GM12878 (cell line): ENCODE results near the gene OTUB2. TPM values are rescaled to one million over a fixed set of nuclear protein-coding genes. Genes with fewer than 3 reads are reported as not detected.
A peak's percentile ranks its signal among the peaks of the same experiment; 100 is the strongest.

Experiments used
- ATAC-seq: fragments of 200-7000 bp; cut with Tn5 transposase; 3 replicates; pipeline ENCODE4 v1.9.1; 2020; ENCODE audit warnings: mild to moderate bottlenecking, moderate library complexity
- BruUV-seq: library from RNA; stranded (reverse); fragments of 400-500 nt; replicated peaks from 2 replicates; lab custom pipeline; 2021; lab: Mats Ljungman, UMichigan
- CTCF ChIA-PET: fragments of 300-600 bp; sonication (Branson Sonifier 250); formaldehyde crosslinking; extraction: SDS; loops from one replicate; lab custom pipeline; 2021; ENCODE audit warnings: inconsistent platforms; lab: Yijun Ruan, JAX
- POLR2A ChIA-PET: fragments of 350-600 bp; formaldehyde crosslinking; extraction: SDS; loops from one replicate; lab custom pipeline; 2021; ENCODE audit warnings: inconsistent platforms; lab: Charles Lee
- RAD21 ChIA-PET: fragments of 300-600 bp; sonication (Branson Sonifier 250); formaldehyde crosslinking; loops from one replicate; lab custom pipeline; 2023; ENCODE audit warnings: antibody characterized with exemption; ENCODE audit not compliant: unreplicated experiment; lab: Charles Lee
- SMC1A ChIA-PET: fragments of 300-600 bp; sonication (Branson Sonifier 250); formaldehyde crosslinking; loops from one replicate; lab custom pipeline; 2023; ENCODE audit not compliant: unreplicated experiment, uncharacterized antibody; lab: Charles Lee
- DNase-seq: peaks from one replicate; pipeline ENCODE4 v3.0.0-alpha.2; 2011; ENCODE audit warnings: low read depth, low spot score
- FAIRE-seq: peaks from 3 replicates; lab custom pipeline; 2011; peaks lifted over from hg19 to GRCh38; lab: Jason Lieb, UNC
- H2AFZ ChIP-seq: 2 replicates; pipeline ENCODE4 v1.6.0; 2011; ENCODE audit warnings: low read depth, low read length, control low read depth; ENCODE audit not compliant: control insufficient read depth
- H3K27ac ChIP-seq: 2 replicates; pipeline ENCODE4 v1.5.1; 2011; ENCODE audit warnings: control low read depth; ENCODE audit not compliant: control insufficient read depth, insufficient read depth
- H3K27me3 ChIP-seq, 2 experiments: replicated peaks in 1 of 2; 2 replicates each; pipeline versions ENCODE4 v1.6.0 to v1.6.1; 2011; ENCODE audit warnings: low read length in 1 of 2; ENCODE audit not compliant: control insufficient read depth in 2 of 2, insufficient read depth in 2 of 2
- H3K36me3 ChIP-seq, 2 experiments: 2 replicates each; pipeline ENCODE4 v1.5.1; 2011; ENCODE audit warnings: low read length in 1 of 2; ENCODE audit not compliant: control insufficient read depth in 2 of 2, insufficient read depth in 2 of 2
- H3K4me1 ChIP-seq: 2 replicates; pipeline ENCODE4 v1.6.1; 2011; ENCODE audit warnings: mild to moderate bottlenecking, low read length, moderate library complexity, mixed read lengths; ENCODE audit not compliant: control insufficient read depth, insufficient read depth
- H3K4me2 ChIP-seq: 2 replicates; pipeline ENCODE4 v1.6.0; 2011; ENCODE audit warnings: control low read depth; ENCODE audit not compliant: control insufficient read depth, insufficient read depth
- H3K4me3 ChIP-seq: fragments of 200-600 bp; sonication (generic); 2 replicates; pipeline ENCODE4 v1.5.1; 2016
- H3K79me2 ChIP-seq: 2 replicates; pipeline ENCODE4 v1.6.0; 2011; ENCODE audit warnings: low read length; ENCODE audit not compliant: control insufficient read depth, insufficient read depth
- H3K9ac ChIP-seq: 2 replicates; pipeline ENCODE4 v1.8.0; 2011; ENCODE audit warnings: low read length, control low read depth, mixed read lengths; ENCODE audit not compliant: control insufficient read depth, insufficient read depth
- H3K9me3 ChIP-seq: replicated peaks from 3 replicates; pipeline ENCODE4 v1.5.1; 2011; ENCODE audit warnings: mild to moderate bottlenecking, low read length; ENCODE audit not compliant: control insufficient read depth, insufficient read depth
- H4K20me1 ChIP-seq: 2 replicates; pipeline ENCODE4 v1.6.0; 2011; ENCODE audit not compliant: control insufficient read depth, insufficient read depth
- CHD4 ChIP-seq: fragments of 200-600 bp; sonication (generic); IDR thresholded peaks from 2 replicates; pipeline ENCODE4 v1.6.1; 2016; ENCODE audit warnings: mild to moderate bottlenecking
- NR2C1 ChIP-seq: fragments of 450-650 bp; IDR thresholded peaks from 2 replicates; pipeline ENCODE4 v1.6.1; 2017; ENCODE audit warnings: antibody characterized with exemption, mild to moderate bottlenecking, moderate library complexity
- WGBS: methylation state at CpG from one replicate; pipeline ENCODE4 v1.1.6; 2016; ENCODE audit warnings: low lambda C conversion rate; ENCODE audit not compliant: insufficient replicate concordance, insufficient coverage; ENCODE audit errors: missing lambda C conversion rate; 5-methylcytosine and 5-hydroxymethylcytosine counted together
- in situ Hi-C: fragments of 300-500 bp; cut with MboI; formaldehyde crosslinking; loops from 9 replicates; pipeline ENCODE4 v1.14.3; 2018; ENCODE audit warnings: mixed read lengths
- intact Hi-C: fragments of 100-400 bp; cut with micrococcal nuclease; formaldehyde crosslinking; loops from one replicate; pipeline ENCODE4 v1.14.2; 2022; ENCODE audit not compliant: unreplicated experiment
- polyA plus RNA-seq, 11 experiments: library from polyadenylated mRNA; depleted of rRNA in 4 of 11; unstranded in 6 of 11; stranded (reverse) in 5 of 11; fragments of >200 nt; fragmentation: Nextera tagmentation in 4 of 11; fragmentation: Illumina TruSeq in 1 of 11; extraction: Ambion mirVana in 4 of 11; extraction: Trizol in 1 of 11; gene quantifications; 1 replicate in 1 of 11; 2 replicates in 10 of 11; pipeline versions ENCODE4 v1.2.1 to v1.2.3, GENCODE V29; 2011 to 2016; ENCODE audit warnings: inconsistent platforms in 2 of 11, missing spikeins in 2 of 11, low read depth in 1 of 11
- total RNA-seq, 4 experiments: library from RNA; depleted of rRNA in 3 of 4; stranded (reverse); fragments of >200 nt in 3 of 4; fragmentation: Illumina TruSeq in 1 of 4; extraction: Trizol in 1 of 4; gene quantifications; 2 replicates each; pipeline versions ENCODE4 v1.2.1 to v1.2.3, GENCODE V29; 2013 to 2021

OTUB2 gene
- total and polyA plus RNA-seq, 10 of the 15 experiments (the other 5 are each of a cell fraction or from before 2014, with no cell fraction given) = 0.05 to 0.82 (median 0.43) TPM

GRCh38 chr14:93977171-93977570 is 49.0 kb upstream of the OTUB2 start:
- Histone ChIP-seq H3K9me3 (no peaks in the 10 kb centered on the region; the same call in 2 of the 3 replicates), H3K79me2 (no peaks in the 10 kb centered on the region), H3K27ac (peak overlapping the region; percentile 96), H3K27me3 (no peaks in the 10 kb centered on the region), H3K9ac (peak overlapping the region; percentile 79), H3K36me3 (no peaks in the 10 kb centered on the region; a peak in 1 of 4 replicates), H2AFZ (no peak overlapping the region), H3K4me3 (peak overlapping the region; percentile 67; the same call in 1 of the 2 replicates), H3K4me1 (peaks cover 79% of the 10 kb centered on the region), H4K20me1 (no peaks in the 10 kb centered on the region), H3K4me2 (peak overlapping the region; percentile 75)
- no peak for ATAC-seq
- TF ChIP-seq CHD4 = no peak
- 0 out of 2 replicates have a peak, but pooled peaks have one; percentile 10 for TF ChIP-seq NR2C1
- ChIA-PET POLR2A (interaction anchor here (1.6 to 4.4 kb wide), 8 partner anchors 9 to 21 kb away, joined by 6 to 18 read pairs (median 12); partner anchors contain the start of gene CCDC197), SMC1A (interaction anchor here (0.6 to 20.2 kb wide), 6 partner anchors 9 to 1029 kb away, joined by 3 to 409 read pairs (median 20); partner anchors contain the start of gene CCDC197), CTCF (interaction anchor here (1.0 to 20.8 kb wide), 7 partner anchors 9 to 37 kb away, joined by 3 to 399 read pairs (median 5); partner anchors contain the start of gene CCDC197), RAD21 (interaction anchor here (3.1 to 16.9 kb wide), 5 partner anchors 9 to 37 kb away, joined by 18 to 324 read pairs (median 36); partner anchors contain the start of gene CCDC197)
- WGBS = 75% methylated on average over 5 of the region's 5 CpGs
- BruUV-seq = TSS peak; percentile 77
- in situ Hi-C loops = loop anchor here (10.0 kb wide), 1 partner anchor 1538 kb away; the partner anchor contains the start of gene SYNE3
- no peak for FAIRE-seq
- intact Hi-C loops = loop anchor here (5.0 kb wide), 1 partner anchor 105 kb away; the partner anchor contains the start of genes DDX24 and IFI27L1
- DNase-seq = no peak
